NCI-H187 (cell line): ENCODE results near the gene TNK1.
A peak's percentile ranks its signal among the peaks of the same experiment; 100 is the strongest.
"Not testable (repeated sequence)": the region's sequence is repeated elsewhere in the genome, so short reads cannot be mapped to it uniquely, and the experiment has no call there.

Experiments
- DNase-seq, 2 experiments: peaks; one replicate each; lab custom pipeline; 2025; lab: John Stamatoyannopoulos, UW

The TNK1 gene

DNA sequence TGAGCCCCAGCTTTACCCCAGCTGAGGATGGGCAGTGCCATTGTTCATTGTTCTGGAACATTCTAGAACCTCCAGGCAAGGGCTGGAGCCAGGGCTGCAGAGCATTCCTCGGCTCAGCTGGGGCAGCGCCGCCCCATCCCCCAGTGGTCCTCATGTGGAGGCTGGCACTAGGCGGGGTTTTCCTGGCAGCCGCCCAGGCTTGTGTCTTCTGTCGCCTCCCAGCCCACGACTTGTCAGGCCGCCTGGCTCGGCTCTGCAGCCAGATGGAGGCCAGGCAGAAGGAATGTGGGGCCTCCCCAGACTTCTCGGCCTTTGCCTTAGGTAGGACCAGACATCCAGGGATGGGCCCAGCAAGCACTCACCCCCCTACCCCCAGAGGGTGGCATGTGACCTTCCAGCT, 25.8 kb upstream of the TNK1 start, which contains the start of gene TMEM95:
TMEM95 (plus strand) TSS at position 104 of the 400 bp plus-strand sequence; CDS start at position 153, 49 bp downstream.
- no peak for DNase-seq

DNA sequence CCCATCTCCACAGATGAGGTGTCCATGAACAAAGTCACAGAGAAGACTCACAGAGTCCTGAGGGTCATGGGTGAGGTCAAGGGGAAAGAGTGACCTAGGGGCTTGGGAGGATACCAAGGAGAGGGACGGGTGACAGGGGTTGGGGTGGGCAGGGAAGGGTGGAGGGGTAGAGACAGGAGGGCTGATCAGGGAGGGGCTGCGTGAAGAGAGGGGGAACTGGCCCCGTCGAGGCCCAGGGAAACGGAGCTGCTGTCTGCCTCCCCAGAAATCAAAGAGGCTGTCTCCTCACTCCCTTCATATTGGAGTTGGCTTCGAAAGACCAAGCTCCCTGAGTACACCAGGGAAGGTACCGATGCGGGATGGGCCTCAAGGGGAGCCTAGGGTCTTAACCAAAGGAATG, 25.3 kb upstream of the TNK1 start:
- no peak for DNase-seq

DNA sequence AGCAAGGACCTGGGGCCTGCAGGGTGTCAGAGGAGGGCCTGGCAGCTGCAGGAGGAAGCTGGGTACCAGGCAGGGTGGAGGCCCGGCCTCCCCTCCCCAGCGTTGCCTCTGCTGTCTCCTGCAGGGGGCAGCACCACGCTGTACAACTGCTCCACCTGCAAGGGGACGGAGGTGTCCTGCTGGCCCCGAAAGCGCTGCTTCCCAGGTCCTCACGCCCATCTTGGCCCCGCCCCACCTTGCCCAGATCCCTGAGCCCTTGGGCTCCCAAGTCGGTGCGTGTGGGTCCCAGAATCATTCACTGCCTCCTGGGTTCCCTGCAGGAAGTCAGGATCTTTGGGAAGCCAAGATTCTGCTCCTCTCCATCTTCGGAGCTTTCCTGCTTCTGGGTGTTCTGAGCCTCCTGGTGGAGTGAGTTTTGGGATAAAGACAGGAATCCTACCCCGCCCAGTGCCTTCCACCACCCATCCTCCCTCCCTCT, 24.8 kb upstream of the TNK1 start:
- peak; percentile 22 to 38 for DNase-seq

DNA sequence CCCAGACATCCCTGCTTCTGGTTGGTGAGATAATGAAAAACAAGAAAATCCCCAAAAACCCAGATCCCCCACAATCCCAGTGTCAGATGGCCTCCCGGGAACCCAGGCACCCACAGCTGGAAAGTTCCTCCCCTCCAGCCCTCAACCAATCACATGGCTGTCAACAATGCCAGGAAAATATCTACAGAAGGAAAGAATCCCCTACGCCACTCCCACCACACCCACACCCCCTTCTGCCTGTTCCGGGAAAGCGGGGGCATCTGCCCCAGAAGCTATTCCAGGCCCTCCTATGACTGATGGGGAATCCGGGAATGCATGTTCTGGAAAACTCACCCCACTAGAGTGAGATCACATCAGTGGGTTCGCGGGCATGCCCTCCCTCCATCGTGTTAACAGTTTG, 24.1 kb upstream of the TNK1 start:
- DNase-seq, result no peak

DNA sequence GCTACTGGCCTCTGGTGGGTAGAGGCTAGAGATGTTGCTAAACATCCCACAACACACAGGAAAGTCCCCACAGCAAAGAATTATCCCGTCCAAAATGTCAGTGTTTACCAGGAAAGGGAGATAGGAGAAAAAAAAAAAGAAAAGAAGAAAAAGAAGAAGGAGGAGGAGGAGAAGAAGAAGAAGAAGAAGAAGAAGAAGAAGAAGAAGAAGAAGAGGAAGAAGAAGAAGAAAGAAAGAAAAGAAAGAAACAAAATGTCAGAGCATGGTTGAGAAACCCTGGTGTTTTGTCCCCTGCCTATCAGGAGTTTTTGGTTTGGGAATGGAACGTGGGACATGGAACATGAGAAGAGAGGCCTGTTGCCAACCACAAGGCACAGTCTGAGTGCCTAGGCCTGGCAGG, 23.5 kb upstream of the TNK1 start:
- no peak for DNase-seq

DNA sequence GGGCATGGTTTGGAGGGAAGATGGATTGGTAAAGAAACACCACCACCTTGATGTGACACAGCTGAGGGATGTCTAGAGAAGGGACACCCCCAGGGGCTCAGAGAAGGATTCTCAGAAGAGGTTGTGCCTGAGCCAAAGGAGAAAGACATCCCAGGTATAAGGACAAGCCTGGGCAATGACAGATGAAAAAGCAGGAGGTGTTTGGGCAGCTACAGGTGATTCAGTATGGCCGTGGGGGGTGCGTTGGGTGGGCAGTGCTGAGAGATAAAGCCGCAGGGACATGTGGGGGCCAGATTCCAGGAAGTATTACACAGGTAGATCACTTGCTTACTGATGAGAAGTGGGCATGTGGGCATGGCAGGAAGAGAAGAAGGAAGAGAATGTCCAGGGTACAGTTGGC, 19.0 kb upstream of the TNK1 start:
- no peak for DNase-seq

DNA sequence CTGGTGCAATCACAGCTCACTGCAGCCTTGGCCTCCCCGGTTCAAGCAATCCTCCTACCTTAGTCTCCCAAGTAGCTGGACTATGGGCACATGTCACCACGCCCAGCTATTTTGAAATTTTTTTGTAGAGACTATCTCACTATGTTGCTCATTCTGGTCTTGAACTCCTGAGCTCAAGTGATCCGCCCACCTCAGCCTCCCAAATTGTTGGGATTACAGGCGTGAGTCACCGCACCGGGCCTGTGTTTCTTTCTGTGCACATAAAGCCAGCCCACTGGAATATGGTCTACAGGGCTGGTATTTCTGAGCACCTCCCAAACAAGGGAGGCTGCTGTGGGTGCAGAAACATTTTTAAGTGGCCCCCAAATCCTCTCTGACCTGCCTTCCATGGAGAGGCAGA, 17.6 kb upstream of the TNK1 start:
- no peak for DNase-seq

DNA sequence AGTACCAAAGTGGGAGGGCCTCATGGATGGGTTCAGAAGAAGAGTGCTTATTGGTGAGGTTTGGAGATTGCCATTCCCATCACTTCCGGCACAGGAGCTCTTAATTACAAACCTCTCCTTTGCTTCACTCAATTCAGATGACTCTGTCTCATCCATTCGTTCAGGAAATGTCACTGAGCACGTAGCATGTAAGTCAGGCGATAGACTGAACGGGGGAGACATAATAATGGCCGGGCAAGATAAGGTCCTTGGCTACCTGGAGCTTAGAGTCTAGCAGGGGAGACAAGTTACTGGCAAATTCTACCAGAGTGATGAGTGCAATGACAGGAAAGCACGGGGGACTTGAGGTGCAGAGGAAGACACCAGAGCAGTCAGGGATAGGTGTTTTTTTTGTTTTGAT, 14.9 kb upstream of the TNK1 start:
- DNase-seq, result not testable (repeated sequence)

DNA sequence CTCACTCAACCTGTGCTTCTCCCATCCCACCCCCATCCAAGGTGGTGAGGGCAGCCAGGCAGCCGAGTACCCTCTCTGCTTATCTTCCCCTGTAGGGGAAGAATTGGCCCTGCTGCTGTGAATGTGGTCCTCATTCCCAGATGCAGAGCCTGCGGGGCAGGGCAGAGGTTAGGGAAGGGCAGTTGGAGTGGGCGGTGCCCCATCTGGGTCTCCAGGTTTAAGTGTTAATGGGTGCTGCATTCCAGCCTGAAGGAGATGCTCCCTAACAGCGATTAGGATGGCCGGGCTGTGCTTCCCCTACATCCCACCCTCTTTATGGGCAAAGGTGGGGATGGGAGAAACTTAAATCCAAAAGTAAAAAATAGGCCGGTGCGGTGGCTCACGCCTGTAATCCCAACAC, 13.8 kb upstream of the TNK1 start:
- no peak for DNase-seq

DNA sequence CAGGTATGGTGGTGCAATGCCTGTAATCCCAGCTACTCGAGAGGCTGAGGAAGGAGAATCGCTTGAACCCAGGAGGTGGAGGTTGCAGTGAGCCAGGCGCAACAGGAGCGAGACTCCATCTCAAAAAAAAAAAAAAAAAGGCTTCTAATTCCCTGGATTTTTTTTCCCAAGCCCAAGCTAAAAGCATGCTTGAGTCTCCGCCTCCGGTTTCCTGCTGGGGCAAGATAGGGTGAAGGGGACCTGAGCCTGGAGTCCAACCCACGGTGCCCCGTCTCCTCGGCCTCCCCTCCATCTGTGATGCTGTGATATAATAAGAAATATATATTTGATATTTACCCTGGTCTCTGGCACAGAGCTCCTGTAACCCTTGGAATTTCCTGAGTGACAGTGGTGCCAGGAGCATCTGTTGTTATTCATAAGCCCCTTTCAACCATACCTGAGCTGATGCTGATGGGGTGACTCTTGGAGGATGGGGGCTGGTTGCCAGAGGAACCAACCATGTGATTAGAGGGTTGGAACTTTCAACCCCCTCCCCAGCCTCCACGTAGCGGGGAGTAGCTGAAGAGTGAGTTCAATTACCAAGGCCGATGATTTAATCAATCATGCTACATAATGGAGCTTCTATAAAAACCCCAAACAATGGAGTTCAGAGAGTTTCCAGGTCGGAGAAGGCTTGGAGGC, 12.8 kb upstream of the TNK1 start:
- no peak for DNase-seq

DNA sequence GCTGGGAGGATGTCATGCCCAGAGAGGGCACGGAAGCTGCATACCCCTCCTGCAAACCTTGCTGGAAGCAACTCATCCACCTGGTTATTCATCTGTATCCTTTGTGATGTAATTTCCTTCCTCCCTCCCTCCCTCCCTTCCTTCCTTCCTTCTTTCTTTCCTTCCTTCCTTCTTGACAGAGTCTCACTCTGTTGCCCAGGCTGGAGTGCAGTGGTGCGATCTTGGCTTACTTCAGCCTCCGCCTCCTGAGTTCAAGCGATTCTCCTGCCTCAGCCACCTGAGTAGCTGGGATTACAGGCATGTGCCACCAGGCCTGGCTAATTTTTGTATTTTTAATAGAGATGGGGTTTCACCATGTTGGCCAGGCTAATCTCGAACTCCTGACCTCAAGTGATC, 12.3 kb upstream of the TNK1 start:
- not testable (repeated sequence) for DNase-seq

DNA sequence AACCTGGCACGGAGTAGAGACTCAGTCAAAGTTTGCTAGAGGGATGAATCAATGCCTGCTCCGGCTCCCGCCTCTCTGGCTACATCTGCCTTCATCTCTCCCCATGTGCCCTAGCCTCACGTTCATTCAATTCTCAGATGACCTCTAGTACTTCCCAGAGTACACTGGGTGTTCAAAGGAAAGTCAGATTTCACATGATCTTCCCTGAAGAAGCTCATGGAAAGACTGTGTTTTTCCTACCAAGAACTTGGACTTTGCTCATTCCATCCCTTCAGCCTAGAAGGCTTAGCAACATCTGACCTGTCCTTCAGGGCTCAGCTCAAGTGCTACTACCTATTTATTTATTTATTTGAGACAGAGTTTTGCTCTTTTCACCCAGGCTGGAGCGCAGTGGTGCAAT, 11.1 kb upstream of the TNK1 start:
- DNase-seq, result no peak

DNA sequence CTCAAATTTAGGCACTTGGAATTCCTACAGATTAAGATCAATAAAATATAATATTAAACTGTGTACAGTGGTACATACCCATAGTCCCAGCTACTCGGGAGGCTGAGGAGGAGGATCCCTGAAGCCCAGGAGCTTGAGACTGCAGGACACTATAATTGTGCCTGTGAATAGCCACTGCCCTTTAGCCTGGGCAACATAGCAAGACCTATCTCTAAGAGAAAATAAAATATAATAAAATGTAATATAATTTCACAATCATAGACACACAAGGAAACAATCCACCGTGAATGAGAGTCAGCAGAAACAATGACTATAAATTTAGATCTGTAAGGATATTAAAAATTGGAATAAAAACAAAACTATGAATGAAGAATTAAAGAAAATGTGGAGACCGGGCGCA, 10.0 kb upstream of the TNK1 start:
- no peak for DNase-seq

DNA sequence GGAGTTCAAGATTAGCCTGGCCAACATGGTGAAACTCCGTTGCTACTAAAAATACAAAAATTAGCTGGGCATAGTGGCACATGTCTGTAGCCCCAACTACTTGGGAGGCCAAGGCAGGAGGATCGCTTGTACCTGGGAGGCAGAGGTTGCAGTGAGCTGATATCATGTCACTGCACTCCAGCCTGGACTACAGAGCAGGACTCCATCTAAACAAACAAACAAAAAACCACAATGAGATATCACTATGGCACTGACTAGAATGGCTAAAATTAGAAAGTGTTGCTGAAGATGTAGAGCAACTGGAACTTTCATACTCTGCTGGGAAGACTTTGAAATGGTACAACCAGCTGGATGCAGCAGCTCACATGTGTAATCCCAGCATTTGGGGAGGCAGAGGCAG, 6.5 kb upstream of the TNK1 start:
- no peak for DNase-seq

DNA sequence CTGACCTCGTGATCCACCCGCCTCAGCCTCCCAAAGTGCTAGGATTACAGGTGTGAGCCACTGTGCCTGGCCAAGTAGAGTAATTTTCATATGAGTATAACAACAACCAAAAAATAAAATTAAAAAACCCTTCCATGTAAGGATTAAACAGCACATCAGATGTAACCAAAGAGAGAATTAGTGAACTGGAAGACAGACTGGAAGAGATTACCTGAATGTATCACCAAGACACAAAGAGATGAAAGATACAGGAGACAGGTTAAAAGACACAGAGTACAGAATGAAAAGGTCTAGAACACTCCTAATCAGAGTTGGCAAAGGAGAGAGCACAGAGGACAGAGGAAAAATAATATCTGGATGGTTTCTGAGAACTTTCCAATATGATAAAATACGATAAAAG, 1.8 kb upstream of the TNK1 start:
- no peak for DNase-seq

DNA sequence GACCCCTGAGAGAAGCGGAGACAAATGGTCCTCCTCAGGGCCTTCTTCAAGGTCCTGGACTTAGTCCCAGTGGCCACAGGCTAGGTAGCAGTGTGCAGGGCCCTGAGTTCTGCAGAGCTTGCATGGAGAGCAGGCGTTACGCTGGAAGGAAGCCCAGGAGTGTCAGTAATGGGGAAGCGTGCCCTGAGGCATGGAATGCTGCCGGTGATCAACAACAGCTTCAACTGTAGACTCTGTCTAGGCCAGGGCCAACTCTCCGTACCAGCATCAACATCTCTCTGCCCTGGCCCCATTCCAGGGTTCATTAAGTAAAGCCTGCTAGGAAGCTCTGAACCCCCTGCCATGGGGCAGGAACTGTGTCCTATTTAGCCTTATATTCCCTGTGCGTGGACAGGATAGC, 568 bp upstream of the TNK1 start:
- no peak for DNase-seq

DNA sequence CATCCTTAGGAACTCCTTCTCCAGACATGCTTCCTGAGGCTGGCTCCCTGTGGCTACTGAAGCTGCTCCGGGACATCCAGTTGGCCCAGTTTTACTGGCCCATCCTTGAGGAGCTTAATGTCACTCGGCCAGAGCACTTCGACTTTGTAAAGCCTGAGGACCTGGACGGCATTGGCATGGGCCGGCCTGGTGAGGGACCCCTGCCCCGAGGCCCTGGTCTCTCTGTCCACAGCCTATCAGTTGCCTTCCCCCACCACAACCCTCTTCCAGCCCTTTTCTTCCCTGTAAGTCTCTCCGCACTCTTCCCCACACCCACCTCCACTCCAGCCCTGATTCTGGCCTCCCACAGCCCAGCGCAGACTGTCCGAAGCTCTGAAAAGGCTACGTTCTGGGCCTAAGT, 2.0 kb downstream of the TNK1 start:
- DNase-seq, result no peak

DNA sequence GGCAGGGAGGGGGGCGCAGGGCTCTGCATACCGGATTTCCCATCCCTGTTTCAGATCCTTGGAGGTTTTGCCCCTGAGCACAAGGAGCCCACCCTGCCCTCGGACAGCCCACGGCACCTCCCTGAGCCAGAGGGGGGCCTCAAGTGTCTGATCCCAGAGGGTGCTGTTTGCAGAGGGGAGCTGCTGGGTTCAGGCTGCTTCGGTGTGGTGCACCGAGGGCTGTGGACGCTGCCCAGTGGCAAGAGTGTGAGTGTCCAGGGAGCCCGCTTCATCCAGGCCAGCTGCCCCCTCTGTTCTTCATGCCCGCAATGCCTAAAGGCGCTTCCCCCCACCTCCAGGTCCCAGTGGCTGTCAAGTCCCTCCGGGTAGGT, 2.5 kb downstream of the TNK1 start:
- no peak for DNase-seq

DNA sequence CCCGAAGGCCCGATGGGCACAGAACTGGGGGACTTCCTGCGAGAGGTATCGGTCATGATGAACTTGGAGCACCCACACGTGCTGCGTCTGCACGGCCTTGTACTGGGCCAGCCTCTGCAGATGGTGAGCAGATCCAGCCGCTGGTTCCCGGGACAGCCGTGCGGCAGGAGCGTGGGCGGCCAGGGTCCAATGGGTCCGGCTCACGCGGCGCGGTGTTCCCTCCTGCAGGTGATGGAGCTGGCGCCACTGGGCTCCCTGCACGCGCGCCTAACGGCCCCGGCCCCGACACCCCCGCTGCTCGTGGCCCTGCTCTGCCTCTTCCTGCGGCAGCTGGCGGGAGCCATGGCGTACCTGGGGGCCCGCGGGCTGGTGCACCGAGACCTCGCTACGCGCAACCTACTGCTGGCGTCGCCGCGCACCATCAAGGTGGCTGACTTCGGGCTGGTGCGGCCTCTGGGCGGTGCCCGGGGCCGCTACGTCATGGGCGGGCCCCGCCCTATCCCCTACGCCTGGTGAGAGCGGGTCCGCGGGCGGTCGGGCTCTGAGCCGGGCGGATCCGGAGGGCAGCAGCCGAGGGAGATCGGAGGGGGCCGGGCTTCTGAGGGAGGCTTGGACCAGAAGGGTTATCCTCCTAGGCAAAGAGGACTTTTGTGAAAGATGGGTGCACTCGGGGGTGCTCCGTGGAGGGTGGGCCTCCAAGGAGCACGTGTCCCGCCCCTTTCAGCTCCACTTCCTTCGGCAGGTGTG, 3.0 kb downstream of the TNK1 start:
- peak; percentile 17 to 21 for DNase-seq

DNA sequence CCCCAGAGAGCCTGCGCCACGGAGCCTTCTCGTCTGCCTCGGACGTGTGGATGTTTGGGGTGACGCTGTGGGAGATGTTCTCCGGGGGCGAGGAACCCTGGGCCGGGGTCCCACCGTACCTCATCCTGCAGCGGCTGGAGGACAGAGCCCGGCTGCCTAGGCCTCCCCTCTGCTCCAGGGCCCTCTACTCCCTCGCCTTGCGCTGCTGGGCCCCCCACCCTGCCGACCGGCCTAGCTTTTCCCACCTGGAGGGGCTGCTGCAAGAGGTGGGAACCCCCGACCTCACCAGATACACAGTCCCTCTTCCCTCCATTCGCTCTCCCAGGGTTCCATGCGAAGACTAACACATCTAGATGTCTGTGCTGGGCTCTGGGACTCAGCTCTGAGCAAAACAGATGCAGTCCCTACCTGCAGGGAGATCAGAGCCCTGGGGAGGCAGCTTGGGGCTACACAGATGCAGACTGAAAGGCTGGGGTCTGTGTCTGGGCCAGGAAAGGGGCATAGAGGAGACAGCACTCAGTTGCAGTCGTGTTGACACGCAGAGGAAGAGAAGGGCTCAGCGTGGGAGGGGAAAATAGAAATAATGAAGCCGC, 3.7 kb downstream of the TNK1 start:
- DNase-seq, result no peak

DNA sequence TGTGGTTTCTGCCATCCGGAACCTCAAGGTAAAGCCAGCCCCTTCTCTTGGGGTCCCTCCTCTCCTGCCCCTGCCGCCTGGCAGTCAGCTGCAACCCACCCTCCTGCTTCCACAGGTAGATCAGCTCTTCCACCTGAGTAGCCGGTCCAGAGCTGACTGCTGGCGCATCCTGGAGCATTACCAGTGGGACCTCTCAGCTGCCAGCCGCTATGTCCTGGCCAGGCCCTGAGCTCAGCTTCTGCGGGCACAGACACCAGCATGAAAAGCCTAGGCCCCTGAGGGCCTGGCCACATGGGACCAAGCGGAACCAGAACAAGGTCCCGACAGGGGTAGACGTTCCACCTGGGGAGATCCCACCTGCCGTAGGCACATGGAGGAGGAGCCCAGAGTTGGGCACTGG, 8.0 kb downstream of the TNK1 start:
- no peak for DNase-seq

DNA sequence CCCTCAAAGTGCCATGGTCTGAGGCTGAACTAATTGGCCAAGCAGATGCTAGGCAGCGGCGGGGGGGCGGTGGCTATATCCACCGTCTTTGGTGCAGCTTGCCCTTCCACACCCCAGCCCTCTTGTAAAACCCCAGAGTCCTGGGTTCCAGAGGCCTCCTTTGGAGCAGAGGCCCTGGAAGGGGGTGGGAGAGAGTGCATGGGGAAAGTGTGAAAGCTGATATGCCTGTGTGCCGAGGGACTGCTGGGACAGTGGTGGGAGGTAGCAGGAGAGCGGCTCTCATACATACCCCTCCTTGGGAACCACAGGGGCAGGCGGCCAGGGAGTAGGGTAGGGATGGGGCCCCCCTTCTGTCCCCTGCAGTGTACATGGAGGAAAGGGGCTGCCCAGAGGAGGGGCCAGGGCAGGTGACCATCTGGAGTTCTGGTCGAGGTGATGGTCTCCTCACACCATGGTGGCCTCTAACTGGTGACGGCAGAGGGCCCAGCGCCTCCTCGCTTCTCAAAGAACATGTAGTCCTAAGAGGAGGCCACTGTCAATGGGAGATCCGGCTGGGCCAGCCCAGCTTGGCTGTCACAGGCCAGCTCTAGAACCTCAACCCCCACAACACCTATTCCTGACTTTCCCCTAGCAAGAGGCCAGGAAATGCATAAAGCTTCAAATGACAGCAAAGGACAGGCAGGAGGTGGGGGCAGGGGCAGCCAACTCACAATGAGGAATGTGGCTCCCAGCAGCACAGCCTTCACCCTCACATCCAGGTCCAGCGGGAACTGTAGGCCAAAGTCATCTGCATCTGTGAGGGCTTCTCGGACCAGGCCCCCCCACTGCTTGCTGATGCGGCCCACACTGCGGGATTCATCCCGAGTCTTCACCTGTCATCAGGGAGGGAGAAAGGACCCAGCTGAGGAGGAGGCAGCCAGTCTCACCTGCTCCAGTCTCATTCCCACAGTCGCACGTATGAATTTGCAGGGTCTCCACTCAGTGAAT, 9.3 kb downstream of the TNK1 start:
- no peak for DNase-seq
